BLaER1 (cell line): ENCODE data around the gene SOAT1.

Source experiments
- H3K27ac ChIP-seq: shearing (Covaris generic); formaldehyde crosslinking; 2 replicates; pipeline ENCODE4 v1.8.1; 2022
- H3K27me3 ChIP-seq: shearing (Covaris generic); formaldehyde crosslinking; 2 replicates; pipeline ENCODE4 v1.8.1; 2022
- H3K36me3 ChIP-seq: shearing (Covaris generic); formaldehyde crosslinking; 2 replicates; pipeline ENCODE4 v1.8.1; 2022
- H3K4me1 ChIP-seq: shearing (Covaris generic); formaldehyde crosslinking; 2 replicates; pipeline ENCODE4 v1.8.1; 2022
- H3K4me2 ChIP-seq: shearing (Covaris generic); formaldehyde crosslinking; 2 replicates; pipeline ENCODE4 v1.8.1; 2022
- H3K4me3 ChIP-seq: shearing (Covaris generic); formaldehyde crosslinking; 2 replicates; pipeline ENCODE4 v1.8.1; 2022
- H3K9ac ChIP-seq: shearing (Covaris generic); formaldehyde crosslinking; 2 replicates; pipeline ENCODE4 v1.8.1; 2022
- H3K9me3 ChIP-seq: shearing (Covaris generic); formaldehyde crosslinking; 2 replicates; pipeline ENCODE4 v1.8.1; 2022
- H4K20me1 ChIP-seq: shearing (Covaris generic); formaldehyde crosslinking; 2 replicates; pipeline ENCODE4 v1.8.1; 2022
- Cebpa-rat ChIP-seq: shearing (Covaris generic); IDR thresholded peaks from 2 replicates; pipeline ENCODE4 v1.8.1; 2022

The SOAT1 gene

DNA sequence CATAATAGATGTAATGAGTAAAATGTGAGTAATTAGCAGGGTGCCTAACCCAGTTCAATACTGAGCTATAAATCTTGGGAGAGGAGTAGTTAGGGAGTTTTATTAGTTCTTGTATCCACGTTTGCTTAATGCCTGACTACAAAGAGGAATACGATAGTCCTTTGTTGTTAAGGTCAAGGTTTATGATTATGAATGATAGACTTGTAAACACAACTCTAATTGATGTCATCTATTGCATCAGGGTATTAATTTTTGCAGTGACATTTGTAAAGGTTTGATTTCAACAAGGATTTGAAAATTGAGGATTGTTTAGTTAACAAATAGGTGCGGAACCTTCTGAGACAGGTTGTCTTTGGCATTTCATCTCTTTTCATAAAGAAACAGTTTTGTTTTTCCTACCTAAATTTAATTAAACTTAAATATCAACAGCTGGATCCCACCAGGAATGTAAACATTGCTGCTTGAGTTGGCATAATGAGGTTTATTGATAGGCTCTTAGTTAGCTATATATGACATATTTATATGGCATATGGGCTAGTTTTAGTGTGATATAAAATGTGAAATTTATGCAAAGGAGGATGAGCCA lies 9.7 kb downstream of the SOAT1 start:
- Histone ChIP-seq H4K20me1 (no peaks in the 10 kb centered on the region), H3K27me3 (no peaks in the 10 kb centered on the region), H3K9me3 (no peaks in the 10 kb centered on the region), H3K4me1 (no peaks in the 10 kb centered on the region), H3K9ac (no peak overlapping the region), H3K4me2 (no peak overlapping the region), H3K4me3 (no peak overlapping the region), H3K36me3 (peaks cover 60% of the 10 kb centered on the region), H3K27ac (no peak overlapping the region)
- no peak for TF ChIP-seq Cebpa-rat

DNA sequence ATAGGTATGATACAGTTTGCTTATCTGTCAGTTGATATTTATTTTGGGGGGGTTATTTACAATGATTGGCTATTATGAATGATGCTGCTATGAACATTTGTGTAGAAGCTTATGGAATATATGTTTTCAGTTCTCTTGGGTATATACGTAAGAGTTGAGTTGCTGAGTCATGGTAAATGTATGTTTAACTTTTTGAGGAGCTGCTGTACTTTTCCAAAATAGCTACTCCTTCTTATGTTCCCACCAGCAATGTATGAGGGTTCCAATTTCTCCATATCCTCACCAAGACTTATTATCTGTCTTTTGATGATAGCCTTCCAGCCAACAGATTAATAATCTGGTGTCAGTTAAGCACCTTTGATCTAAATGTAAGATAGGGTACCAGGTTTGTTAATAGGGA lies 11.9 kb downstream of the SOAT1 start:
- Histone ChIP-seq H3K36me3 (peaks cover 66% of the 10 kb centered on the region), H3K9me3 (no peaks in the 10 kb centered on the region), H3K27ac (no peak overlapping the region), H3K4me2 (no peak overlapping the region), H3K4me3 (no peak overlapping the region), H3K9ac (no peak overlapping the region), H4K20me1 (no peaks in the 10 kb centered on the region), H3K27me3 (no peaks in the 10 kb centered on the region), H3K4me1 (no peaks in the 10 kb centered on the region)
- TF ChIP-seq Cebpa-rat = no peak

DNA sequence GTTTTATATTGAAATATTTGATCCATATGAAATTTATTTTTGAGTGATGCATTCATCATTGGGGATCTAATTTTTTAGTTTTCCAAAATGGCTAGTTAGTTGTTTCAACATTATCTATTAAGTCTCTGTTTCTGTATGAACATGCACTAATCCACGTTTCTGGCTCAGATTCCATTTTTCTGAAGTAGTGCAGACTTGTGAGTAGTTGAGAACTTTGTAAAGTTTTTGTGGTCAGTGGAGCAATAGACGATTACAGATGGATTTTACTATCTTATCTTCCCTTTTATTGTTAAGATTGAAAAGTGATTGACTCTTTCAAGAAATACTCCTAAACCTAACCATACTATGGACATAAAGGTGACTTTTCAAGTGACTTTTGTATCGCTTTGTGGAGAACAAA lies 16.7 kb downstream of the SOAT1 start:
- TF ChIP-seq Cebpa-rat = no peak
- Histone ChIP-seq H3K4me1 (no peaks in the 10 kb centered on the region), H3K4me2 (no peak overlapping the region), H3K9ac (no peak overlapping the region), H4K20me1 (peaks cover 5% of the 10 kb centered on the region; the same call in 1 of the 2 replicates), H3K36me3 (peaks cover 63% of the 10 kb centered on the region), H3K27me3 (no peaks in the 10 kb centered on the region), H3K4me3 (no peak overlapping the region), H3K9me3 (no peaks in the 10 kb centered on the region), H3K27ac (no peak overlapping the region)

DNA sequence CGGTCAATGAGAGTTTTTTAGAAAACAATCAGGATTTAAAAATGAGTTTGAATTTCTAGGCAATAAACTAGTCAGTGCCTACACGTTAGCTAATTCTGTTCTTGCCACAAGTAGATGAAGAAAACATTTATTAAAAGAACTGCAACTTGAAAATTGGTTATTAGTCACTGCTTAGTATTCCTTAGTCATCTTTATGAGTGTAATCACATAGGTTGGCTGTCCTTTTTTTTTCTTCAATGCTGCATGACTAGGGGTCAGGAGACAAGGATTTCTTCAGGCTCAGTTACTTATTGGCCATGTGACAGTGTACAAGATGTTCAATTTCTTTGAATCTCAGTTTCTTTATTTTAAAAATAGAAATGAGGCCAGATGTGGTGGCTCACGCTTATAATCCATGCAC lies 17.1 kb downstream of the SOAT1 start:
- Histone ChIP-seq H3K4me2 (no peak overlapping the region), H3K9ac (no peak overlapping the region), H3K36me3 (peaks cover 59% of the 10 kb centered on the region), H3K4me1 (no peaks in the 10 kb centered on the region), H4K20me1 (peaks cover 5% of the 10 kb centered on the region; the same call in 1 of the 2 replicates), H3K27me3 (no peaks in the 10 kb centered on the region), H3K4me3 (no peak overlapping the region), H3K27ac (no peak overlapping the region), H3K9me3 (no peaks in the 10 kb centered on the region)
- no peak for TF ChIP-seq Cebpa-rat

DNA sequence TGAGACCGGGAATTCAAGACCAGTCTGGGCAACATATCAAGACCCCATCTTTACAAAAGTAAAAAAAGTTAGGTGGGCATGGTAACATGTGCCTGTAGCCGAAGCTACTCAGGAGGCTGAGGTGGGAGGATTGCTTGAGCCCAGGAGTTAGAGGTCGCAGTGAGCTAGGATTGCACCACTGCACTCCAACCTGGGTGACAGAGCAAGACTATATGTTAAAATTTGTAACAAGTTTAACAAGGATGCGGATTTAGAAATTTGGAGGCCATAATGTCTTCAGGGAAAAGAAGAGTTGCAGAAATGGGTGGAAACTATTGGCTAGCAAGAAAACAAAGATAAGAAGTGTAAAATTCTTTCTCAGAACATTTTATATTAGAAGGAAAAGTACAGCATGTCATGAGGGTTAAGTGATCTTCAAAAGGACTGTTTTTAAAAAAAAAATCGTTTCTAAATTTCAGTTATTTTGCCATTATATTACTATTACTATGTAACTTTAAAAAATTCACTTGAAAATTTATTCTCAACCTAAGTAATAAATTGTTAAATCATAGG lies 17.6 kb downstream of the SOAT1 start:
- Histone ChIP-seq H3K27ac (no peak overlapping the region), H3K36me3 (peaks cover 58% of the 10 kb centered on the region)

DNA sequence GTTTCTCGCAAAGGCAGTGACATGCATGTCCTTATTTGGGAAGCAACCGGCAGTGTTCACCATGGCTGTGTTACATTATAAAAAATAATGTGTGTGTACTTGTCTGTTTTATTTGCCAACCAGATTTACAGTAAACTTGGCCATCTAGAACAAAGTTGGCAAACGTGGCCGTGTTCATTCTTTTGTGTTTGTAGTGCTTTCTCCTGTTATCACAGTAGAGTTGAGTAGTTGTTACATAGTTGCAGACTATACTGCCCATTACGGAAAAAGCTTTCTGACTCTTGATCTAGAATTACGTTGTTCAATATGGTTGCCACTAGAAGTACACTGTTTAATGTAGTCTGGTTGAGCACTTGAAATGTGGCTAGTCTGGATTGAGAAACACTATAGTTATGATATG lies 19.4 kb downstream of the SOAT1 start:
- Histone ChIP-seq H3K27ac (no peak overlapping the region), H3K27me3 (no peaks in the 10 kb centered on the region), H3K4me3 (no peak overlapping the region), H3K9ac (no peak overlapping the region), H3K4me1 (no peaks in the 10 kb centered on the region), H3K9me3 (0 out of 2 replicates have a peak, but pooled peaks cover 3% of the 10 kb centered on the region), H3K4me2 (no peak overlapping the region), H4K20me1 (peaks cover 5% of the 10 kb centered on the region; the same call in 1 of the 2 replicates), H3K36me3 (peaks cover 53% of the 10 kb centered on the region)
- TF ChIP-seq Cebpa-rat = no peak

More for the DNA sequence above, 17.6 kb downstream of the SOAT1 start:
- Histone ChIP-seq H3K9me3 (no peaks in the 10 kb centered on the region), H3K4me1 (no peaks in the 10 kb centered on the region), H3K4me3 (no peak overlapping the region), H3K4me2 (no peak overlapping the region), H4K20me1 (peaks cover 5% of the 10 kb centered on the region; the same call in 1 of the 2 replicates), H3K27me3 (no peaks in the 10 kb centered on the region), H3K9ac (no peak overlapping the region)
- no peak for TF ChIP-seq Cebpa-rat

DNA sequence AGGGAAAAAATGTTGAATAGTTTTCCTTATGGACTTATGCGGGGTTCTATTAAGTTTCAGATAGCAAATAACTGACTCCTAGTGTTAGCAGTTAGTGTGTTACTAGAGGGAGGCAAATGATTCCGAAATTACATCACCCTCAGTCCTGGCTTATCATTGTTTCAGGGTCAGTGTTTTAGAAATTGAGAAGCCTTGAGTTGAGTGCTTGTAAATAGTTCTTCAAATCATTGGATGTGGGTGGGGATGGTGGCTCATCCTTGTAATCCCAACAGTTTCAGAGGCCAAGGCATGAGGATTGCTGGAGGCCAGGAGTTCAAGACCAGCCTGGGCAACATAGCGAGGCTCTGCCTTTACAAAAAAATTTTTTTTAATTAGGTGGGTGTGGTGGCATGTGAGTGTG lies 21.3 kb downstream of the SOAT1 start:
- H3K36me3 ChIP-seq = peaks cover 57% of the 10 kb centered on the region
- H3K27me3 ChIP-seq = no peaks in the 10 kb centered on the region
- H3K9me3 ChIP-seq = peaks cover 14% of the 10 kb centered on the region
- H3K9ac ChIP-seq = no peak overlapping the region
- no peak overlapping the region for H3K4me3 ChIP-seq
- no peak overlapping the region for H3K27ac ChIP-seq
- H3K4me2 ChIP-seq = no peak overlapping the region
- no peak for TF ChIP-seq Cebpa-rat
- H4K20me1 ChIP-seq = peaks cover 5% of the 10 kb centered on the region; the same call in 1 of the 2 replicates
- H3K4me1 ChIP-seq = no peaks in the 10 kb centered on the region

DNA sequence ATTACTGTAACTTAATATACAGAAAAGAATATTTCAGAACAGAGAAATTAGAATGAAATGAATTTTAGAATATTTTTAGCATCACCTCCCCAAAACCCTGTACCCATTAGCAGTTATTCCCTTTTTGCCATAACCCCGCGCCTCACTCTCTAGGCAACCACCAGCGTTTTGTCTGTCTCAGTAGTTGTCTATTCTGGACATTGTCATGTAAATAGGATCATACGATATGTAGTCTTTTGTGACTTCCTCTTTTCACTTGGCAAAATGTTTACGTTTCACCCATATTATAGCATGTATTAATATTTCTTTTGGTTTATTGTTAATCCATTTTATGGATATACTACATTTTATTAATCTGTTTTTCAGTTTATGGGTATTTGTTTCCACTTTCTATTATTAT lies 24.9 kb downstream of the SOAT1 start:
- peaks cover 64% of the 10 kb centered on the region for H3K36me3 ChIP-seq
- peaks cover 30% of the 10 kb centered on the region for H3K9me3 ChIP-seq
- H3K9ac ChIP-seq = no peak overlapping the region
- no peak overlapping the region for H3K27ac ChIP-seq
- H3K4me3 ChIP-seq = no peak overlapping the region
- no peaks in the 10 kb centered on the region for H3K4me1 ChIP-seq
- no peaks in the 10 kb centered on the region for H3K27me3 ChIP-seq
- TF ChIP-seq Cebpa-rat = no peak
- no peak overlapping the region for H3K4me2 ChIP-seq
- H4K20me1 ChIP-seq = peaks cover 5% of the 10 kb centered on the region; the same call in 1 of the 2 replicates

DNA sequence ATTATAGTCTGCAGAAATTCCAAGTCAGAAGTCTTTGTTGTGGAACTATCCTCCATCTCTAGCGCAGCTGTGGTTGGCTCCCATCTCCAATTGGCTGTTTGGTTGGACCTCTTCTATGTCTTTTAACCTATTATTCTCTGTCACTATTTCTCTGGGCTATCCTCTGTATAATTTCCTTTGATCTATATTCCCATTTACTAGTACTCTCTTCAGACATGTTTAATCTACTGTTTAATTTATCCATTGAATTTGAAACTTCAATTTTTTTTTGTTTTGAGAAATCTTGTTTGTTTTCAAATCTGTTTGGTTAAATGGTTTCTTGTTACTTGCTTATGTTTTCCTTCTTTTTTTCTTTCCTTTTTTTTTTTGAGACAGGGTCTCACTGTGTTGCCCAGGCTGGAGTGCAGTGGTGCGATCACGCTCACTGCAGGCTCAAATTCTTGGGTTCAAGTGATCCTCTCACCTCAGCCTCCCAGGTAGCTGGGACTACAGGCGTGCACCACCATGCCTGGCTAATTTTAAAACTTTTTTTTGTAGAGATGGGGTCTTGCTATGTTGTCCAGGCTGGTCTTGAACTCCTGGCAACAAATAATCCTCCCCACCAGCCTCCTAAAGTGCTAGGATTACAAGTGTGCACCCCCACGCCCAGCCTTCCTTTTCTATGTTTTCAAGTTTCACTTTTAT lies 28.1 kb downstream of the SOAT1 start:
- H3K4me2 ChIP-seq = no peak overlapping the region
- H3K27ac ChIP-seq = no peak overlapping the region
- peaks cover 72% of the 10 kb centered on the region for H3K36me3 ChIP-seq
- H3K4me3 ChIP-seq = no peak overlapping the region
- H3K4me1 ChIP-seq = no peaks in the 10 kb centered on the region
- H3K27me3 ChIP-seq = no peaks in the 10 kb centered on the region
- no peak overlapping the region for H3K9ac ChIP-seq
- H4K20me1 ChIP-seq = no peaks in the 10 kb centered on the region
- TF ChIP-seq Cebpa-rat = no peak
- H3K9me3 ChIP-seq = peaks cover 30% of the 10 kb centered on the region

DNA sequence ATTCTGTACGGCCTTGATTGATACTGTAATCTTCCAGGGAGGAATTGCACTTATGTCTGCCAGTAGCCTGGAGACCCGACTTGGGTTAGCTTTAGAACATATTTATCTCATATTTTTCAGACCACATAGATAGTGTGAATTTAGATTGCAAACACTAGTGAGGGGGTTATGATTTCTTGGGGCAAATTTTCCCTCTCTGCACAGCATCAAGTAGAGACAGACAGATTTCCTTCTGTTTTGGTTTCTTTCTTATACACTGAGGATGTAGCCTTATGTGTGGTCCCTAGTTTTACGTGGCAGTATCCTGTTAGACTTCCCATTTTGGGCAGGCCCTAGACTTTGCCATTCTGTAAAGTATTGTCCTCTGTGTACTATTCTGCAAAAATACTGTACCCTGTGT lies 29.0 kb downstream of the SOAT1 start:
- Histone ChIP-seq H3K9ac (no peak overlapping the region), H3K36me3 (peaks cover 79% of the 10 kb centered on the region), H3K4me1 (no peaks in the 10 kb centered on the region), H4K20me1 (no peaks in the 10 kb centered on the region), H3K4me3 (no peak overlapping the region), H3K27ac (no peak overlapping the region), H3K27me3 (no peaks in the 10 kb centered on the region), H3K9me3 (peaks cover 30% of the 10 kb centered on the region), H3K4me2 (no peak overlapping the region)
- TF ChIP-seq Cebpa-rat = no peak
